Eye (tissue), 1 donor: ENCODE measurements around the gene CHAF1A.

Experiments used
- DNase-seq: peaks from one replicate; pipeline ENCODE4 v3.0.0-alpha.2; 2015

The CHAF1A gene

DNA sequence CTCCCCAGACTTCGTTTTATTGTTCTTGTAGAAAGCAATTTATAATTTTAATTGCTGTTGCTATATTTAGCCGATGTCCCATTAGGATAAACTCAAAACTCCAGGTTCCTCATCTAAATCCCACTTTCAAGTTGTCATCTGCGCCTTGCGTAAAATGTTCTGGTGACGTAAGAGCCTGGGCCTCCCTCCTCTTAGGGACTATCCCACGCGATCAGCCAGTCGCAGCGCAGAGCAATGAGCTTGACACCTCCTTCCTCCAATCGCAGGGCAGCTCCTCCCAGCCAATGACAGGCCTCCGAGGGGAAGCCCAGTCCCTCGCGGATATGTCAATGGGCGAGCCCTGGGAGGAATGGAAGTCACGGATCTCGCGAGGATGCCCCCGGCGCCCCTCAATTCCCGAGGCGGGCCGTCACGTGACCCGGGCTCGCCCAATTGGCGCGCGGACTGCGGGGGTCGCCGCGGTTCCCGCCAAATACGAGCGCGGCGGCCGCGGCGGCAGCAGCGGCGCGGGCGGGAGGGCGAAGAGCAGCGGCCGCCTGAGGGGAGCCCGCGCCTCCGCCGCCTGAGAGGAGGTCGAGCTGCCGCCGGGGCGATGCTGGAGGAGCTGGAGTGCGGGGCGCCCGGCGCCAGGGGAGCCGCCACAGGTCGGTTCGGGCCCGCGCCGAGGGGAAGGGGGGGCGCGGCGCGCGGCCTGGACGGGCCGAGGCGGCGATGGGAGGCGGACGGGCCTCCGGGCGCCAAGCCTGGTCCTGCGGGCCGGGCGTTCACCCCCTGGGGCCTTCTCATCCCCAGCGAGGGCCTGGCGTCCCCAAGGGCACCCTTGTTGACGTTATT lies at the start of gene CHAF1A:
Gene CHAF1A, plus strand, starts transcription at position 470 of the 834 bp plus-strand sequence. Its CDS starts 123 bp downstream, at position 593.
- DNase-seq: peak; percentile 100

GRCh38 chr19:4352701-4353121 lies 49.7 kb upstream of the CHAF1A start:
- peak; percentile 82 for DNase-seq

DNA sequence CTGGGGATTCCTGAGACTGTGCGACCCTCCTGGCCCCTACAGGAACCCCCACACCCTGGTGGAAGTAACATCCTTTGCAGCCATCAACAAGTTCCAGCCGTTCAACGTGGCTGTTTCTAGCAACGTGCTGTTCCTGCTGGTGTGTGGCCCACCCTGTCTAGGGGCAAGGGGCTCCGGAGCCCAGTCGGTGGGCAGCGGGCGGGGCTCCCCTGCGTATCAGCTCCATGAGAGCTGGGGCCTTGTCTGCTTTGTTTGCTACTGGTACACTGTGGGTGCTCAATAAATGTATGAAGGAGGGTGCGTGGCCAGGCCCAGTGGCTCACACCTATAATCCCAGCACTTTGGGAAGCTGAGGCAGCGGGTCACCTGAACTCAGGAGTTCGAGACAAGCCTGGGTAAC lies 48.2 kb upstream of the CHAF1A start:
- DNase-seq: no peak

GRCh38 chr19:4354897-4355296 lies 47.5 kb upstream of the CHAF1A start:
- DNase-seq: no peak

GRCh38 chr19:4357095-4357797 lies 45.2 kb upstream of the CHAF1A start:
- no peak for DNase-seq

GRCh38 chr19:4357921-4358326 lies 44.5 kb upstream of the CHAF1A start:
- DNase-seq: no peak

GRCh38 chr19:4358709-4359626 lies 43.5 kb upstream of the CHAF1A start:
- no peak for DNase-seq

- no peak for DNase-seq
Measured at GRCh38 chr19:4359627-4360000, 42.8 kb upstream of the CHAF1A start.

GRCh38 chr19:4360081-4360569 lies 42.3 kb upstream of the CHAF1A start:
- DNase-seq: no peak

GRCh38 chr19:4360641-4361151 lies 41.7 kb upstream of the CHAF1A start:
- no peak for DNase-seq

- DNase-seq: peak; percentile 9
Measured at GRCh38 chr19:4361152-4362046, 41.0 kb upstream of the CHAF1A start.

DNA sequence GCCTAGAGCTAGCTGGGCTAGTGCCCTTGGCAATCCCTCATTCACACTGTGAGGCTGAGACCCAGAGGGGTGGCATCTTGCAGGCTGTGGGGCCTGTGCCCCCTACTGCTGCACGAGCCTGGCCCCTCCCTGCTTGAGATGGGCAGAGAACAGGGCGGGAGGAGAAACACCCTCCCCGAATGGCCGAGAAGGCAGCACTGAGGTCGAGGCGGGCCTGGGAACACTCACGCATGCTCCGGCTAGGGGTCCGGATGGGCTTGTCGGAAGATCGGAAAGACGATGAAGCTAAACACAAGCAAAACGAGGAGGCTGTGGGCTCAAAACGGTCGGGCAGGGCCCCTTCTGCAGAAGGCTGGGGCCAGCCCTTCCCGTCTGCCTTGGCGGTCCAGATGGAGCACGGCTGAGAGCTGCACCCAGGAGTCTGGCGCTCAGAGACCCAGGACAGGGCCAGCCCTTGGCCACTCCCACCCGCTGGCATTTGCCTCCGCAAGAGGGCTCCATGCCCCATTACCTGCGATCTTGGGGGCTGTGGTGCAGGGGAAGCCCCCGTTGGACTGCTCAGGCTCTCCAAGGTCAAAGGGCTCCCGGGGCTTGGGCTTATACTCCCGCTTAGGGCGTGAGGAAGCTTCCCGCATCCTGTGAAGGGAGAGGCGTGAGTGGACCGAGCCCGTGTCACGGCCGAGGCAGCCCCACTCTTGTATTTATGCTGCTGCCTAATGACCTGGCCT lies 40.2 kb upstream of the CHAF1A start:
- DNase-seq: no peak

DNA sequence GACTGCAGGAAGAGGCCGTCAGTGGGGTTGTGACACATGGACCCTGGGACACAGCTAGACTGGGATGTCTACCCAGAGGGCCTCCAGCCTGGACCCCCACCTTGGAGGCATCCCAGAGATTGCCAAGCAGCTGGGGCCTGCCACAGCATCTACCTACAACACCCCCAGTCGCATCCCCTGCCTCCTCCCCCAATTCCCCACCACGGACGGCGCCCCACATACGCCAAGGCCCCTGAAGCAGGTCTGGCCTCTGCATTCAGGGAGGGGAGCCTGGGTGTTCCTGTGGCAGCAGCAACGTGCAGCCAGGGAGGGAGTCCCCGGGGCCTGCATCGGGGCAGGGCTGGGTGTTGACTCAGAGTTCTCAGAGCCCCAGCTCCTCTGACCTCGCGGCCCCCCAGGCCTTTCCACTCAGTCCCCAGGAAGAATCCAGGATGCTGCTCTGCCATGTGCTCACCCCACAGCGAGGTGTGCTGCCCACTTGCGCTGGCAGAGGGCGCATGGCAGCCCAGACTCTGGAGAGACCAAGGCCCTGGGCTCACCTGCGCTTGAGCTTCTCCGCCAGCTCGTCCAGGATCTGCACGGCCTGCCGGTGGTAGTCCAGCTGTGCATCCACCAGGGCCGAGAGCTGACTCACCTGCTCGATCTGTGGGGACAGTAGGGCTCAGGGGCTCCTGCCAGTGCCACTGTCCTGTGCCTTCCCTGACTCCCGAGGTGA lies 39.5 kb upstream of the CHAF1A start:
- DNase-seq: no peak

DNA sequence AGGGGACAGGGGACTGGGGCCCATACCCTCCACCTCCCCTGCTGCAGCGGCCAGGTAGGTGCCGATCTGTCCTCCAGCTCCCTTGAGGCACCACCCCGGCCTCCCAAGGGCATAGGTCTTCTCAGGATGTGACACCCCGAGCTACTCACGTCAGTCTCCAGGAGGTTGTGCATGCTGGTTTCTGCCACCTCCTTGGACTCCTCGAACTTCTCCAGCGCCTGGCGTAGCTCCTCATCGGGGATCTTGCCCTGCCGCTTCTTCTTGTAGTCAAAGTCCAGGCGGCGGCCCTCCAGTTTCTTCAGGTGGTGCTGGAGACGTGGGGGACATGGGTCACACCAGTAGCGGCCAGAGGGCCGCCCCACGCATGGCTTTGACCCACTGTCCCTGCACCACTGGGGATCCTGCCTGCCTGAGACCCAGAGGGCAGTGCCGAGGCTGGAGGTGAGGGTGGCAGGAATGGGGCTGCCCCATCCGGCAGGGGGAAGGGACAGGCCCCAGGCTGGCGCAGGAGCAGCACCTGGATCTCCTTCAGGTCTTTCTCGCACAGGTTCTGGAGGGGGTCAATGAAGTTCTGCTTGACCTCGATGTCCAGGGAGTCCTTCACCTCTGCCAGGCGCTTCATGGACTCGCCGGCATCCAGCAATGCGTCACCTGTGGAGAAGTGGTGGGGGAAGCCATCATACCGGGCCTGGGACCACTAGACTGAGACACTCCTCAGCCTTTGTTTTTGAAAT lies 38.7 kb upstream of the CHAF1A start:
- no peak for DNase-seq

DNA sequence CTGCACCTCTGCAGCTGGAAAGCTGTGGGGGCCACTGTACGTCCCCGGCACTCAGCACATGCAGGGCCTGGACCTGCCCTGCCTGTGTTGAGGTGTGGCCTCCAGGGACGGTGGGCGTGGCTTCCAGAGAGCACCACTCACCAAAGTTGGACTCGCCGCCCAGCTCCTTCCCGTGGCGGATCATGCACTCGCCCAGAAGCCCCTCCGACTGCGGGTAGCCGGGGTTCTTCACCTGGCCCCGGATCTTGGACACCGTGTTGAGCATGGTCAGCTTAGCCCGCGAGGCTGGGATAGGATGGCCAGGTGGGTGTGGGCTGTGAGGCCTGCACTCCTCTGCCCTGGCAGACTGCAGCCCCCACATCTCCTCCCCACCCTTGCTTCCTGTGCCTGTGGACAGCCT lies 37.1 kb upstream of the CHAF1A start:
- peak; percentile 1 for DNase-seq

DNA sequence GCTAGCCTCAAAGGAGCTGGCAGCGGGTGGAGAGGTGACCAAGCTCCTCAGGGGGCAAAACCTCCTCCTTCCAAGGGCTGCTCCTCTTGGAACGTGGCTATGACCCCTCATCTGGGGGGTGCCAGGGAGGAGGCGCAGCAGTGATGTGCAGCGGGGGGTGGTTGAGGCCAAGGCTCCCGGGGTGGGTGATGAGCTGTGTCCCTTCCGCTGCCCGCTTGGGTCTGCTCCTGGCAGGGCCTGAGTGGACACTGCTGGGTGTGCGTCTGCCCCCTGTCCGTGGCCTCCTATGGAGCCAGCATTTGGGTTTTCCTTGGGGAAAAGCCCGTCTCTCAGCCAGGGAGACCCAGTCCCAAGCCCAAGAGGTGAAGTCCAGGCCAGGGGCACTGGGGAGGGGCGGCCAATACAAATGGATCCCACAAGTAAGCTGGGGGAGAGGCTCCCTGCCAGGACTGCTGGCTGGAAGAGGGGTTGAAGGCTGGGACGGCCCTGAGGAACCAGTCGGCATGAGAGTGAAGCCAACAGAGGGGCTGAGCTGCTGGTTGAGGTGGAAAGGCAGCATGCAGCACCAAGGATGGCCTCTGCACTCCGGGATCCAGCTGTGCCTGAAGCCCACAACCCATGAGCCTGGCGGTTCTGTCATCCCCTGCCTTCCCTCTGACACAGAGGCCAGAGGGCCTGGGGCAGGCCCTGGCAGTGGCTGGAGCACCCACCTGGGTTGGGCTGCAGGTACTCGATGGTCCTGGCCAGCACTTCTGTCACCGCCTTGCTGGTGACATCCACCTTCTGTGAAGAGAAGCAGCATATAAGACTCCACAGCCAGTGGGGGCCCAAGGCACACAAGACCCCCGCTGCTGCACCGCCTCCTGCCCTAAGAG lies 36.4 kb upstream of the CHAF1A start:
- peak; percentile 1 for DNase-seq

DNA sequence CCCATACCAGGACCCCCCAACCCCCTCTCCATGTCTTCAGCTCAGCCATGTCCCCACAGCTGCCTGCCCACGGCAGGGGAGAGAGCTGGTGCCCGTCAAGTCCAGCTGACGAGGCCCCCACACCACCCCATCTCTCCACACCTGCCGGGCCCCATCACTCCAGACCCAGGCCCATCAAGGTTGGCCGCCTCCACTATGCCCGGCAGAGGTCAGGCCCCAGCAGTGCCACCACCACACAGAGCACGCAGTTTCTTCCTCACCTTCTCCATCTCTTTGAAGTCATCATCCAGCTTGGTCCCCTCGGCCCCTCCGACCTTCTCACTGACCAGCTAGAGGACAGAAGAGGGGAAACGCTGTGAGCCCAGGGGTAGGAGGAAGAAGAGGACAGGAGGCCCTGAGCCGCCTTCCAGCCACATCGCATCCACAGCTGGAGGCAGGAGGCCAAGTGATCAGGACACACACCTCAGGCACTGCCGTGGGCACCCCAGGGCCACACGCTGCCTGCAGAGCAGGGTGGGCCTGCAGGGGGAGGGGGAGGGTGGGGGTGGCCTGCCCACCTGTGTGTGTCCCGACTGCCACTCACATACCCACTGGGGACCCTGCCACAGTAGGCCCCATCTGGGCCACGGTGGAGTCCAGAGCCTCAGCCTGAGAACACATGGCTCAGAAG lies 35.6 kb upstream of the CHAF1A start:
- DNase-seq: no peak

GRCh38 chr19:4367336-4367723 lies 35.1 kb upstream of the CHAF1A start:
- DNase-seq: no peak
